Karpas-422 (cell line): Measurements from ENCODE around the gene PKP1. TPM values are rescaled to one million over a fixed set of nuclear protein-coding genes. Genes with fewer than 3 reads are reported as not detected.

Experiments
- DNase-seq: peaks from one replicate; pipeline ENCODE4 v3.0.0-alpha.2; 2015
- H2AFZ ChIP-seq: fragments of 200-600 bp; sonication (generic); 2 replicates; pipeline ENCODE4 v1.6.1; 2014; ENCODE audit warnings: antibody characterized with exemption, low read length, mixed read lengths
- H3K27ac ChIP-seq: fragments of 200-600 bp; sonication (generic); 2 replicates; pipeline ENCODE4 v1.5.1; 2014; ENCODE audit warnings: mild to moderate bottlenecking, low read length, moderate library complexity
- H3K27me3 ChIP-seq: fragments of 200-600 bp; sonication (generic); 2 replicates; pipeline ENCODE4 v1.6.1; 2014; ENCODE audit warnings: low read length, mixed read lengths
- H3K36me3 ChIP-seq: fragments of 200-600 bp; sonication (generic); 2 replicates; pipeline ENCODE4 v1.6.1; 2014; ENCODE audit warnings: low read length, mixed read lengths; ENCODE audit not compliant: insufficient read depth
- H3K4me1 ChIP-seq: fragments of 200-600 bp; sonication (generic); 2 replicates; pipeline ENCODE4 v1.6.1; 2014; ENCODE audit warnings: mild to moderate bottlenecking, low read length, mixed read lengths
- H3K4me2 ChIP-seq: fragments of 200-600 bp; sonication (generic); 2 replicates; pipeline ENCODE4 v1.6.1; 2014; ENCODE audit warnings: low read length, low read depth, mild to moderate bottlenecking; ENCODE audit not compliant: poor library complexity, severe bottlenecking
- H3K4me3 ChIP-seq: fragments of 200-600 bp; sonication (generic); 2 replicates; pipeline ENCODE4 v1.5.1; 2014; ENCODE audit warnings: mild to moderate bottlenecking, antibody characterized with exemption, low read length, mixed read lengths
- H3K79me2 ChIP-seq: fragments of 200-600 bp; sonication (generic); 2 replicates; pipeline ENCODE4 v1.6.1; 2014; ENCODE audit warnings: mild to moderate bottlenecking, low read length, mixed read lengths
- H3K9ac ChIP-seq: fragments of 200-600 bp; sonication (generic); 2 replicates; pipeline ENCODE4 v1.6.0; 2014; ENCODE audit warnings: low read length
- H3K9me2 ChIP-seq: fragments of 200-600 bp; sonication (generic), shearing (Covaris generic); replicated peaks from 2 replicates; pipeline ENCODE4 v1.6.0; 2014; ENCODE audit warnings: mild to moderate bottlenecking, low read length, moderate library complexity; ENCODE audit not compliant: insufficient read depth
- H3K9me3 ChIP-seq: fragments of 300-700, 200-600 bp; sonication (generic); 2 replicates; pipeline ENCODE4 v1.6.1; 2014; ENCODE audit warnings: low read length, mixed read lengths
- H4K20me1 ChIP-seq: fragments of 200-600 bp; sonication (generic); 2 replicates; pipeline ENCODE4 v1.6.1; 2014; ENCODE audit warnings: mild to moderate bottlenecking, antibody characterized with exemption, low read length, low read depth; ENCODE audit not compliant: insufficient read depth
- total RNA-seq: library from RNA; depleted of rRNA; stranded (reverse); fragments of >200 nt; shearing (Covaris generic); gene quantifications from 2 replicates; pipeline ENCODE4 v1.2.3, GENCODE V29; 2014; ENCODE audit warnings: low replicate concordance

Gene PKP1
- total RNA-seq, 1 experiment from 2014 or later = not detected

DNA sequence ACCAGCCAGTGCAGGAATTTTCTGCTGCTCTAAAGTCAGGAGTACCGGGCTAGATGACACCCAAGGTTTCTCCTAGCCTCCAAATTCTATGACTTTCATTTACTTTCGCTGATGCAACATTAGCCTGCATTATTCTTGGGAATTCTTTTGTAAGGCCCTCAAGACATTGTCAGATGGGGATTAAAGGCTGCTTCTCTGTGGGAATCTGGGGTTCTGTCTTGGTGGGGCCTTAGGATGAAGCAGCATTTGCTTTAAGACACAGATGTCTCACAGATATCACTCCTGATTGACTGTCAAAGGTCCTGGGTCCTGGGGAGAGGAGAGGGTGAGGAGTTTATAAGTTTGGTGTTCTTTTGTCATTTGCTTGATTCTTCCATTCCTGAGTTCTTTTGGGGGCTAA, 11.6 kb downstream of the PKP1 start:
- no peaks in the 10 kb centered on the region for H3K36me3 ChIP-seq
- no peaks in the 10 kb centered on the region for H3K9me3 ChIP-seq
- no peak overlapping the region for H3K9ac ChIP-seq
- DNase-seq = no peak
- H3K27ac ChIP-seq = no peak overlapping the region
- no peak overlapping the region for H2AFZ ChIP-seq
- no peaks in the 10 kb centered on the region for H3K9me2 ChIP-seq
- H3K4me2 ChIP-seq = no peak overlapping the region
- H3K27me3 ChIP-seq = no peaks in the 10 kb centered on the region
- no peaks in the 10 kb centered on the region for H3K4me1 ChIP-seq
- no peak overlapping the region for H3K4me3 ChIP-seq
- no peaks in the 10 kb centered on the region for H4K20me1 ChIP-seq
- H3K79me2 ChIP-seq = no peaks in the 10 kb centered on the region

DNA sequence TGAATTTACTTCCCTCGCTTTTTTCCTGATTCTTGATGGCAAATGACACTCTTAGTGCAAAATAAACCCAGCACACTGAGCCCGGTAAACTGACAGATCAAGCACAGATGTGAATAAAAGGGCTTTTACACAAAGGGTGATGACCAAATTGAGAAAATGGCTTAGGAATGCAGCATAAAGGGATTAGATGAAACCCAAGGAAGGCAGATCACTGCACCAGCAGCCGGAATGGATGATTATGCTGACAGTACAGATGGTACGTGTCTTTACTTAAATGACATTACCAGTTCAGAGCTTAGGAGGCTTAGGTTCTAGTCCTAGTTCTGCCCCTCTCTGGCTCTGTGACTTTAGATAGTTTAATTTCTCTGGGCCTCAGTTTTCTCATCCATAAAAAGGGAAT, 12.0 kb downstream of the PKP1 start:
- Histone ChIP-seq H3K4me2 (no peak overlapping the region), H3K9me2 (no peaks in the 10 kb centered on the region), H2AFZ (no peak overlapping the region), H3K36me3 (no peaks in the 10 kb centered on the region), H3K27ac (no peak overlapping the region), H4K20me1 (no peaks in the 10 kb centered on the region), H3K4me1 (no peaks in the 10 kb centered on the region), H3K9me3 (no peaks in the 10 kb centered on the region), H3K27me3 (no peaks in the 10 kb centered on the region), H3K79me2 (no peaks in the 10 kb centered on the region), H3K9ac (no peak overlapping the region), H3K4me3 (no peak overlapping the region)
- DNase-seq = no peak

DNA sequence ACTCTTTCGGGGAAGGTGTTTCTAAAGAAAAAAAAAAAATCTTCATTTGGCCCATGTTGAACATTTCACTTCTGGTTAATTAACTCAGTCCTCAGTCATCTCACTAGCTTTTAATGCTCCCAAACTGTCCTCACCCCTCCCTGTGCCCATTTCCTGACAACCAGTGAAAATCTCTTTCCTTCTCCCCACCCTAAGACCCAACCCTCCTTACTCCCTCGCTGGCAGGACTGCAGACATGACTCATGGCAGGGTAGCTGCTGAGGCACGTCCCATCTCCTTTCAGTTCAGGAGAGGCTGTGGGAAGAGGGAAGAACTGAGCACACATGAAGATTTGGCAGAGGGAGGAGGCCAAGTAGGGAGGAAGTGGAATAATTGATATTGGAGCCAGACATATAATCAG, 12.6 kb downstream of the PKP1 start:
- Histone ChIP-seq H3K9me3 (no peaks in the 10 kb centered on the region), H3K36me3 (no peaks in the 10 kb centered on the region), H3K9ac (no peak overlapping the region), H4K20me1 (no peaks in the 10 kb centered on the region), H3K79me2 (no peaks in the 10 kb centered on the region), H3K27me3 (no peaks in the 10 kb centered on the region), H2AFZ (no peak overlapping the region), H3K4me2 (no peak overlapping the region), H3K9me2 (no peaks in the 10 kb centered on the region), H3K4me1 (no peaks in the 10 kb centered on the region), H3K4me3 (no peak overlapping the region), H3K27ac (no peak overlapping the region)
- DNase-seq = no peak

DNA sequence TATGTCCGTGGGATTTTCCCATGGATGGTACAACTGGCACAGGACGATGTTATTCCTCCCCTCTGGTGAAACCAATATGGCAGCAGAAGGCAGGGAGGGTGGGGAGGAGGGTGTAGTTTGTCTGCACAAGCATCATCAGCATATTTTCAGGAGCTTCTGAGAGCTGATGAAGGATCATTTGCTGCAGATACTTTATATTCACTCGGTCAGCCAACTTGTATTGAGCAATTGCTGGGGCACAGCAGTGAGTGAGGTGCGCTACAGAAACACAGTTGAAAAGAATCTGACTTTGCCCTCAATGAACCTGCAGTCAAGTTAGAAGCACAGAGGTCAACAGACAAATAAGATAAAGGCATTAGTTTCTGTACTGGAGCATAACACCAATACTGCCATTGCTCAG, 13.0 kb downstream of the PKP1 start:
- H3K36me3 ChIP-seq = no peaks in the 10 kb centered on the region
- H3K4me1 ChIP-seq = no peaks in the 10 kb centered on the region
- no peaks in the 10 kb centered on the region for H3K9me2 ChIP-seq
- H4K20me1 ChIP-seq = no peaks in the 10 kb centered on the region
- no peaks in the 10 kb centered on the region for H3K9me3 ChIP-seq
- H3K79me2 ChIP-seq = no peaks in the 10 kb centered on the region
- no peak overlapping the region for H3K4me3 ChIP-seq
- H3K27ac ChIP-seq = no peak overlapping the region
- no peak overlapping the region for H2AFZ ChIP-seq
- no peak for DNase-seq
- no peak overlapping the region for H3K9ac ChIP-seq
- no peaks in the 10 kb centered on the region for H3K27me3 ChIP-seq
- no peak overlapping the region for H3K4me2 ChIP-seq

DNA sequence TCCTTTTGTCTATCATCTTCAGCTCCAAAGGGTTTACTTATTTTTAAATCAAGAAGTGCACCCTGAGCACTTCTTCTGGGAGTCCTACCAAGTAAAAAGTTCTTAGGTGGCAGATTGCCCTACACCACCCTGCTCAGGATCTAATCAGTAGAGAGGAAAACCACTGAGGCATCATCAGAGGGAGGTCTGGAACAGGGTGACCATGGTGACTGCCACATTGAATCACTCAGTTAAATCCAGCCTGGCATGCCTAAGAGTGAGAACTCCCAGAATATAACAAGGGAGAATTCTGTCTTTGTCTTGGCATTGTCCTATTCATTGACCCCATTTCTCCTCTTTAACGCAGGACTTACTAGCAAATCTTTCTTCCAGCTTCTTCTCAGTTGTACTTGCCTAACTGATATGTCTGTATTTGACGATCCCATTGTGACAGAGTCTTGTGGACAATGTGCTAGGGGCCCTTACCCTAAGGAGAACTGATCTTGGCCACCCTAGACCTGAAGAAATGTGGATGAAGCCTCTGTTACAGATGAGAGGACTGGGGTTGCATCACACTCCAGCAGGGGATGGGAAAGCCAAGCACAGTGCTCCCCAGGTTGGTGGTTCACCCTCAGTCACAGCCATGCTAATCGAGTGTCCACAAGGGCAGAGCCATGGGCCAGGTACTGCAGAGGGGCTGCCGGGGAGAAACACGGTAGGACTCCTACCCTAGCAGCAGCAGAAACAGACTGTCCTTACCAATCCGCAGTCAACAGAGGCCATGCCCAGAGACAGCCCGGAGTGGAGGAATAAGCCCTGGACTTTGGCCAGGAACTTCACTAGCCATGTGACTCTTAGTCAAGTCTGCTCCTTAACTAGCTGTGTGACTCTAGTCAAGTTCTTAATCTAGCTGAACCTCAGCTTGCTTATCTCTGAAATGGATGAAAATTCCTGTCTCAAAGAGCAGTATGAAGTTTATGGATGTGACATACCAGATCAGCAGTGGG, 15.4 kb downstream of the PKP1 start:
- Histone ChIP-seq H3K9me2 (no peaks in the 10 kb centered on the region), H3K9me3 (no peaks in the 10 kb centered on the region), H3K4me2 (no peak overlapping the region), H3K4me1 (no peaks in the 10 kb centered on the region), H3K4me3 (no peak overlapping the region), H3K36me3 (no peaks in the 10 kb centered on the region), H2AFZ (no peak overlapping the region), H3K9ac (no peak overlapping the region), H3K27me3 (no peaks in the 10 kb centered on the region), H3K27ac (no peak overlapping the region), H4K20me1 (no peaks in the 10 kb centered on the region), H3K79me2 (no peaks in the 10 kb centered on the region)
- no peak for DNase-seq

DNA sequence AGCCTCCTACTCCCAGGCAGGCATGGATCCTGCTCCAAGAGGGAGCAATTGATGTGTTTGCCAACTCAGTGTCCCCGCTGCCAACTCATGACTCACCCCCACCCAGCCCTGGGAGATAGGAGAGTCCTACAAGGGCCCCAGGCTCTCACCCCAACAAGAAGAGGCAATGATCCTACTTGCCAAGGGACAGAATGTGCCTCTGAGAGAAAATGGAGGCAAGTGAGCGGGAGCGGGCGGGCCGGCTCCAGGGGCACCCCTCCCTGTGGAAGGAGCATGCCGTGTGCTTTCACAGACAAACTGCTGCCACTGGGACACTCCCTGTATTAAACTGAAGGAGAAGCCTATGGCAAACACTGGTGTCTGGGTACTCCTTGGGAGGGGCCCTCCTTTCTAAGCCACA, 16.7 kb downstream of the PKP1 start:
- Histone ChIP-seq H3K4me3 (no peak overlapping the region), H3K9ac (no peak overlapping the region), H4K20me1 (no peaks in the 10 kb centered on the region), H3K36me3 (no peaks in the 10 kb centered on the region), H2AFZ (no peak overlapping the region), H3K27ac (no peak overlapping the region), H3K4me1 (no peaks in the 10 kb centered on the region), H3K4me2 (no peak overlapping the region), H3K9me2 (no peaks in the 10 kb centered on the region), H3K27me3 (no peaks in the 10 kb centered on the region), H3K79me2 (no peaks in the 10 kb centered on the region), H3K9me3 (no peaks in the 10 kb centered on the region)
- no peak for DNase-seq

DNA sequence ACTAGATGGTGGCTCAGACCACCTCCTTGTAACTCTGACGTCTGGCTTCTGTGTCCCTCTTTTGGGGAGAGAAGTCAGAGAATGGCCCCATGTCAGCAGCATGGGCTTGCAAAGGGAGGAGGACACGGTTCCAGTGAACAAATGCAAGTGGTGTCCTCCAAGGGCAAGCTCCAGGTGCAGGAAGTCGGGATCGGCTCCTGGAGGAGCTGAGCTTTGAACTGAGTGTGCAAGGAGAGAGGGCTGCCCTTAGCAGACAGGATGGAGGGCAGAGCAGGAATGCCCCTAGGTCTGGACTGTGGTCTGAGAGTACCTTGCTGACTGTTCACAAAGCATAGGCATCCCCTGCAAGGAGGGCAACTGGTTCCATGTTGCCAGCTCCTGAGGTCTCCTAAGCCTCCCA, 17.3 kb downstream of the PKP1 start:
- Histone ChIP-seq H3K4me1 (no peaks in the 10 kb centered on the region), H3K27ac (no peak overlapping the region), H3K4me2 (no peak overlapping the region), H3K4me3 (no peak overlapping the region), H2AFZ (no peak overlapping the region), H3K27me3 (no peaks in the 10 kb centered on the region), H3K79me2 (no peaks in the 10 kb centered on the region), H3K9me2 (no peaks in the 10 kb centered on the region), H3K9ac (no peak overlapping the region), H3K9me3 (no peaks in the 10 kb centered on the region), H3K36me3 (no peaks in the 10 kb centered on the region), H4K20me1 (no peaks in the 10 kb centered on the region)
- DNase-seq = no peak

DNA sequence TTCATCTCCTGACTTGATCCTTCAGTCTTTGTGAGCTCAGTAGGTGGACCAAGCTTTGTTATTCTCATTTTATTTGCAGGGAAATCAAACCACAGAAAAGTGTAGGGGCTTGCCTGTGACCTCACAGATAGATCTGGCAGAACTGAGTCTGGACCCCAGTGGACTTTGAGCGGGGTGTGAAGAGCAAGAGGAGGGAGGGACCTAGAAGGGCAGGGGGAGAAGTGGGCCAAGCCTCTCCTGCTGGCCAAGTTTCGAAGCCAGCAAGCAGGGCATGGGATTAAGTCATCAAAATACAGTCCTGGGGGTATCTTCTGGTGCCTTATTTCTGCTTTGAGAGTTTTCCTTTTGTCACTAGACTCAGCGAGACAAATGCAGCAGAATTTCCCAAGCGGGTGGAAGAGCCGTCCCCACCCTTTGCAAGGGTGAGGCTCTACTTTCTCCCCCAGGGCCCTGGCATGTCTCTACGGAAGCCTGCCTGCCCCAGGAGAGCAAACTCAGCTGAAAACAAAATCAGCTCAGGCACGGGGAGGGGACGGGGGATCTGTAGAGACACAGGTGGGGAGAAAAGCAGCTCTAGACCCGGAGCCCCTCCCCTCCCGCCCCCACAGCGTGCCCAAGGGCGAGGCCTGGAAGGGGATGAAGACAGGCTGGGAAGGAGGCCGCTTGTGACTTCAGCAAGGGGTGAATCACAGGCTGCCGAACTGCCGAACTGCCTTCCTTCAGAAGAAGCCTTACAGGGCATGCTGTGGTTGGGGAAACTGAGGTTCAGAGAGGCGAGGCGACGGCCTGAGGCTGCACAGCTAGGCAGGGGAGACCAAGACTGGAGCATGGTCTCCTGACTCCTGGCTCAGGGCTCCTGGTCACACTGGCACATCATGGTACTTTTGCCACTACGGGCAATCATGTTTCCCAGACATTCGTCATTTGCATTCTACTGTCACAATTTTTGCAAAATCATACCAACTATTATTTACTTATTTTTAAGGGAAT, 19.2 kb downstream of the PKP1 start:
- Histone ChIP-seq H3K27ac (no peak overlapping the region), H3K9me3 (no peaks in the 10 kb centered on the region), H3K4me3 (no peak overlapping the region), H3K9ac (no peak overlapping the region), H3K36me3 (no peaks in the 10 kb centered on the region), H3K79me2 (no peaks in the 10 kb centered on the region), H3K27me3 (no peaks in the 10 kb centered on the region), H3K4me1 (no peaks in the 10 kb centered on the region), H4K20me1 (no peaks in the 10 kb centered on the region), H3K4me2 (no peak overlapping the region), H2AFZ (no peak overlapping the region), H3K9me2 (no peaks in the 10 kb centered on the region)
- no peak for DNase-seq
